GM19351 (cell line): ENCODE measurements around the gene FXN.
"Not testable (repeated sequence)": the region's sequence is repeated elsewhere in the genome, so short reads cannot be mapped to it uniquely, and the experiment has no call there.

Experiments used
- ATAC-seq: cut with Tn5 transposase; IDR thresholded peaks from one replicate; pipeline ENCODE4 v1.9.1; 2021; ENCODE audit warnings: mild to moderate bottlenecking, moderate library complexity; ENCODE audit not compliant: unreplicated experiment

Gene FXN

DNA sequence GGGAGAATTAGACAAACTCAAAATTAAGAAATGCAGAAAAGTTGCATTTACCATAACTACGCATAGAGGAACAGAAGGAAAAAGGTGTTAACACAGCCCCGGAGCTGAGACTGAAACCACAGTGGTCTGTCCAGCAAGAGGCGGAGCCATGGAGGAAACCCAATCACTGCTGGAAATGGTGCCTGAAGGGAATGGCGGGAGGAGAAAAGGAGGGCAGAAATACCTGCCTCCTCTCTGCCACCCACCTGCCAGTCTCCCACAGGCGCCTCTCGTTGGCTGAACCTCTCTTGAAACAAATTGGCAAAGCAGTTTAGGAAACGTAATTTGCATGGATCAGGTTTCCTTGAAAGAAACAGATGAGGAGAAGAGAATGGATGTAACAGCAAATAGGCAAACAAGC, 11.9 kb upstream of the FXN start:
- ATAC-seq: no peak

DNA sequence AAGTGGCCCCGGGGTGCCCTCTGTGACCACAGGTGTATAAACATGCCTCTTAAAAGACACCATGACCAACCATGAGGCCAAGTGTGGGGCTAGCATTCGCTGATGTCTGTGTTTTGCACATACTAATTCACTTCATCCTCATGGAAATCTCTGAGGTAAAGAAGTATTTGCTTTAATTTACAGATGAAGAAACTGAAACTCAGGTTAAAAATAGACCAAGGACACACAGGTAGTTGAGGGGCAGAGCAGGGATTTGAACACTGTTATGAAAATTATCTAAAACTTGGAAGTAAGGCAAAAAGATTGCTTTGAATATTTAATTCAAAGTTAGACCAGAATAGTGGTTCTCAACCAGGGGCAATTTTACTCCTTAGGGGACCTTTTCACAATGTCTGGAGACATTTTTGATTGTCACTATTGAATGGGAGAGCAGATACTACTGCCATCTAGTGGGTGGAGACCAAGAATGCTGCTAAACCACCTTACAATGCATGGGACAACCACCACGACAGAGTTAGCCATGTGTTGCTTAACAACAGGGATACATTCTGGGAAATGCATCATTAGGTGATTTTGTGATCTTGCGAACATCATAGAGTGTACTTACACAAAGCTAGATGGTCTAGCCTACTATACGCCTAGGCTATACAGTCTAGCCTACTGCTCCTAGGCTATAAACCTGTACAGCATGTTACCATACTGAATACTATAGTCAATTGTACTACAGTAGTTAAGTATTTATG, 8.0 kb upstream of the FXN start:
- peak; percentile 85 for ATAC-seq

DNA sequence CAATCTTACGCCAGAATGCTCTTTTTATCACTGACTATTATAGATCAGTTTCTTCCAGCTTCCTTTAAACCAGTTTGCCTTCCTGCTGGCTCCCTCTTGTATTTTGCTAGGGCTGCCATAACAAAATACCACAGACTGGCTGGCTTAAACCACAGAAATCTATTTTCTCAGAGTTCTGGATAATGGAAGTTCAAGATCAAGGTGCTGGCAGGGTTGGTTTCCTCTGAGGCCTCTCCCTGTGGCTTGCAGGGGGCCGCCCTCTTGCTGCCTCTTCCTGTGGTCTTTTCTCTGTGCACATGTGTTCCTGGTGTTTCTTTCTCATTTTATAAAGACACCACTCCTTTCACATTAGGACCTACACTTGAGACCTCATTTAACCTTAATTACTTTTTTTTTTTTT, 6.8 kb upstream of the FXN start:
- no peak for ATAC-seq

DNA sequence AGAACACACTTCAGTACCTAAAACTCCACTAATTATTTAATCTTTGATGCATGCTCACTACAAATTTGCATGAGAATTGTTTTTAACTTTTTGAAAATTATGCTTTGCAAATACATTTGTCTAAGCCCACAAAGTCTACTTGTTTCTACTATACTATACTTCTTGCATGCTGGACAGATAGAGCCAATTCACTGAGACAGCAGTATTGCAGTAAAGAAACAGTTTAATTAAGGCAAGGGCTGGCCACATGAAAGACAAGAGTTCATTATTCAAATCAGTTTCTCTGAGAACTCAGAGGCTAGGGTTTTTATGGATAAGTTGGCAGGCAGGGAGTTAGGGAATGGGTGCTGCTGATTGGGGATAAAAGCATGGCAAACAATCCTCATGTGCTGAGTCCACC, 6.0 kb upstream of the FXN start:
- ATAC-seq: no peak

DNA sequence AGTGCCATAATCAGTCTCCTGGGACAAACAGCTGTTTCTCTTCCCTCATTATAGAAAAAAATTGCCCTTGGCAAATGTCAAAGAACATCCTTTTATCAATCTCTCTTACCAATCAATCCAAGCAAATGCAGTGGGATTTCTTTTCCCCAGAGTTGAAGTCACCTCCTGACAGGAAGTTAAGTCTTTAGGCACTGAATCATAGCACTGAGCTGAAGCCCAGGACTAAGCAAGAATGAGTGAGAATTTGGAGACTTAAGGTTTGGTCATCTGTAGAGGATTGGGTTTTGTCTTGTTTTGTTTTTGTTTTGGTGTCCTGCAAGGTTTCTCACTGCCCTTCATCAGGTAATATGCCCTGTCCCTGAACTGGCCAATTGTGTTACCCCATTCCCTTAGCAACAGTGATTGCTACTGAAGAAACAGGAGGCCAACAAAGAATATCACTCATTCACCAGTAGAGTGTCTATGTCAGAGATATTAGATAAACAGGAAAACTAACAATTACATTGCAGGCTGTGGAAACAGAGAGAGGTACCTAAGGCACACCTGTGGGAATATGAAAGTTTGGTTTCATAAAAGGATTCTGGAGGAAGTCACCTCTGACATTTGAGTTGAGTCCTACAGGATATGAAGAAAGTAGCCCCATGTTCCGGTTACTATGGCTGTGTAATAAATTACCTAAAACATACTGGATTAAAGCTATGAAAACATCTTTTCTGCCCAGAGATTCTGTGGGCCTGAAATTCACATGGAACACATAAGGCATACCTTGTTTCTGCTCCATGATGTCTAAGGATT, 4.5 kb upstream of the FXN start:
- no peak for ATAC-seq

DNA sequence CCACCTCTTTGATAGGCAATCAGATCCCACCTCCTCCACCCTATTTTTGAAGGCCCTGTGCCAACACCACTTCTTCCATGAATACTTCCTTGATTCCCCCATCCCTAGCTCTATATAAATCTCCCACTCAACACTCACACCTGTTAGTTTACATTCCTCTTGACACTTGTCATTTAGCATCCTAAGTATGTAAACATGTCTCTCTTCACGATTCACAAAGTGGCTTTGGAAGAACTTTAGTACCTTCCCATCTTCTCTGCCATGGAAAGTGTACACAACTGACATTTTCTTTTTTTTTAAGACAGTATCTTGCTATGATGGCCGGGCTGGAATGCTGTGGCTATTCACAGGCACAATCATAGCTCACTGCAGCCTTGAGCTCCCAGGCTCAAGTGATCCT, 1.5 kb upstream of the FXN start:
- ATAC-seq: no peak

DNA sequence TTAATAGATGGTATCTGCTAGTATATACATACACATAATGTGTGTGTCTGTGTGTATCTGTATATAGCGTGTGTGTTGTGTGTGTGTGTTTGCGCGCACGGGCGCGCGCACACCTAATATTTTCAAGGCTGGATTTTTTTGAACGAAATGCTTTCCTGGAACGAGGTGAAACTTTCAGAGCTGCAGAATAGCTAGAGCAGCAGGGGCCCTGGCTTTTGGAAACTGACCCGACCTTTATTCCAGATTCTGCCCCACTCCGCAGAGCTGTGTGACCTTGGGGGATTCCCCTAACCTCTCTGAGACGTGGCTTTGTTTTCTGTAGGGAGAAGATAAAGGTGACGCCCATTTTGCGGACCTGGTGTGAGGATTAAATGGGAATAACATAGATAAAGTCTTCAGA, 757 bp downstream of the FXN start:
- ATAC-seq: peak; percentile 33

DNA sequence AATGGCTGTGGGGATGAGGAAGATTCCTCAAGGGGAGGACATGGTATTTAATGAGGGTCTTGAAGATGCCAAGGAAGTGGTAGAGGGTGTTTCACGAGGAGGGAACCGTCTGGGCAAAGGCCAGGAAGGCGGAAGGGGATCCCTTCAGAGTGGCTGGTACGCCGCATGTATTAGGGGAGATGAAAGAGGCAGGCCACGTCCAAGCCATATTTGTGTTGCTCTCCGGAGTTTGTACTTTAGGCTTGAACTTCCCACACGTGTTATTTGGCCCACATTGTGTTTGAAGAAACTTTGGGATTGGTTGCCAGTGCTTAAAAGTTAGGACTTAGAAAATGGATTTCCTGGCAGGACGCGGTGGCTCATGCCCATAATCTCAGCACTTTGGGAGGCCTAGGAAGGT, 1.2 kb downstream of the FXN start:
- ATAC-seq: no peak

DNA sequence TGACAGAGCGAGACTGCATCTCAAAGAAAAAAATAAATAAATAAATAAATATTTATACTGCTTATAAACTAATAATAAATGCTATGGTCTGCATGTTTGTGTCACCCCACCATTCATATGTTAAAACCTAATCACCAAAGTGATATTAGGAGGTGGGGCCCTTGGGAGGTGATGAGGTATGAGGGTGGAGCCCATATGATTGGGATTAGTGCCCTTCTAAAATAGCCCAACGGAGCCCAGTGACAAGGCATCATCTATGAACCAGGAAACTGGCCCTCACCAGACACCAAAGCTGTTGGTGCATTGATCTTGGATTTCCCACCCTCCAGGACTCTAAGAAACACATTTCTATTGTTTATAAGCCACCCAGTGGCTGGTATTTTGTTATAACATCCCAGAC, 5.1 kb downstream of the FXN start:
- no peak for ATAC-seq

DNA sequence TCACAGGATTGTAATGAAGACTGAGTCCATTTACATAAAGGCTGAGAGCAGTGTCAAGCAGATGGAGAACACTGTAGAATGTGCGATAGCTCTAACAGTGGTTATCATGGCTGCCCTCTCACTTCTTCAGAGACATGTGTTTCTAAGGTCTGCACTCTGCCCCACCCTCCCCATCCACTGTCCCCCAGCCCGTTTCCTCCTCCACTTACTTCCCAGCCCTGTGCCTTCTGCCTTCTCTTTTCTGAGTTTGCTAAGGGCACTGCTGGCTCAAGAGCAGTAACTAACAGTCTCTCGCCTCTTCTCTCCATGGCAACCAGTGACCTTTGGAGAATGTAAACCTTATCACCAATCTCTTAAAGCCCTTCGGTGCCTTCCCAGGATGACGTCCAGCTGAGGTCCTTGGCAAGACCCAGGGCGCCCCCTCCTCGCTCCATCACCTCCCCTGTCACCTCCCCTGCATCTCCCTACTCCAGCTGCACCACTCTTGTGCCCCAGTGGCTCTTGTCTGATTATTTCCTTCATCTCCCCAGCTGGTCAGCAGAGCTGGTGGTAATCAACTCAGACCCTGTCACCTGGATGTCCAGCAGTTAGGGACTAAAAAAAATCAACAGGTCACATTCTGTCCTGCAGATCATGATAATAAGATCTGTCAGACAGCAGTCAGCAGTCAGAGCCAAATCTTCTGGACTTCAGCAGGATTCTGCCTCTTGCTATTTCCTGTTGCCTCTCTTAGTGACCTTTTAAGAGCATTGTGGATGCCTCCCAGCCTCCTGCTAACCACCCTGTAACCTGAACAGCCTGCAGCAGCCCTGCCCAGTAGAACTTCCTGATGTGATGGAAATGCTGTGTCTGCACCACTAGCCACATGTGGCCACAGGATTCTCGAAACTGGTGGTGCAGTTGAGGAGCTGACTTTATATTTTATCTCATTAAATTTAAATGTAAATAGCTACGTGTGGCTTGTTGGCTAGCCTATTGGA, 9.0 kb downstream of the FXN start:
- no peak for ATAC-seq

DNA sequence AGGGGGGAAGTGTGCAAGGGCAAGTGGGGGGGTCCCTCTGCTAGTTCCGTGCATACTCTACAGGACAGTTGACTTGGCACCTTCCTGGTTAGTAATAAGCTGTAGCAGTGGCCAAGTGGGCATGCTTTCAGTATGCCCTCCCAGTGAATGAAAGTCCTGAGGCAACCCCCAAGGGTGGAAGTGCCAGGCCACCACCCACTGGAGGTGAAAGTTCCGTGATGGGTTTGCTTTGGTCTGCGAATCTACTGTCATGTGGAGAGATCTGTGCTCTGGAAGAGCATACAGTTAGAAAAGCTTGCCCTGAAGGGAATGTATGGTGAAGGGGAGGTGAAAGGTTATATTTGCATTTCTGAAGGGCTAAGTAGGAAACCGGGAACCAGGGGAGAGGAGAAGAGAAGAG, 10.3 kb downstream of the FXN start:
- ATAC-seq: no peak

DNA sequence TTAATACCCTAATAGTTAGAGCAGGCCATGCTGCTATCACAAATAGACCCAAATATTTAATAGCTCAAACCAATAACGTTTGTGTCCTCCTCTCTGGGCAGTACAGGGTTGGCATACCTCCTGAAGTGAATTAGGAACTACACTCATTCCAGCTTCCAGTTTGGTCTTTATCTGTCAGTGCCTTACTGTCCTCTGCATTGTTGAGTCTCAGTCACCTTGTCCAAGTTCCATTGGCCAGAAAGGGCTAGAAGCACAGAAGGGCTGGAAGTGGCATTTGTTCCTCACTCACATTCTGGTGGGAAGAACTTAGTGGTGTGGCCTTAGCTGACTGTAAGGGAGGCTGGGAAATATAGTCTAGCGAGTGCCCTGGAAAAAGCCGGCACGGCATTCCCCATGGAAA, 11.2 kb downstream of the FXN start:
- no peak for ATAC-seq

DNA sequence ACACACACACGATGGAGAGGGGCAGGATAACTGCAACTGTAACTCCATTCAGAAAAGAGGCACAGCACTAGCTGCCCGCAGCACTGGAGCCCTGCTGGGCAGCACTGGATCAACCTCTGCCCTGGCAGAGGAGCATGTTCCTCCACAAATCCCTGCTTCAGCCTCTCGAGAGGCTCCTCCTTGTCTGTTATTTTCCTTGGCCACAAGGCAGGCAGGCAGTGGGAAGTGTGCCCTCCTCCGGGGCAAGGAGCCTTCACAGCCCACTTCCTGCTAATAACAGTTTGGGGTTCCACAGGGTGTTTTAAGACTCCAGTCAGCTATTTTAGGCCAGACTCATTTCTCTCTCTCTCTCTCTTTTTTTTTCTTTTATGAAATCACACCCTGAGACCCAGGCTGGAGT, 11.8 kb downstream of the FXN start:
- ATAC-seq: no peak

DNA sequence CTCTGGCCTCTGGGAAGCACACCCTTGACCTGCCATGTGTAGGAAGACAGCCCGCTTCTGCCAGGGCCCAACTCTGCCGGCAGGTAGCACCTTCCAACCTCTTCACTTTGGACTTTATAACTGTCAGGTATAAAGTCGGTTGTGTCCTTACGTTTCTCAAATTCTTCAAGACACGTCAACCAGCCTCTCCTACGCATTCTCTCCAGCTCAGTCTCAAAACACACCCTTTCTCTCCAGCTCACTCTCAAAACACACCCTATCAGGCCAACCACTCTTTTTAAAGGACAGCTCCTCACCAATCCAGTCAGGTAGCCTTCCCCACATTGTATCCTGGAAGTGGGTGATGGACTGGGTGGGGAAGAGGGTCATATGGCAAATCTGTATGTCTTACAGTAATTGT, 13.5 kb downstream of the FXN start:
- no peak for ATAC-seq

DNA sequence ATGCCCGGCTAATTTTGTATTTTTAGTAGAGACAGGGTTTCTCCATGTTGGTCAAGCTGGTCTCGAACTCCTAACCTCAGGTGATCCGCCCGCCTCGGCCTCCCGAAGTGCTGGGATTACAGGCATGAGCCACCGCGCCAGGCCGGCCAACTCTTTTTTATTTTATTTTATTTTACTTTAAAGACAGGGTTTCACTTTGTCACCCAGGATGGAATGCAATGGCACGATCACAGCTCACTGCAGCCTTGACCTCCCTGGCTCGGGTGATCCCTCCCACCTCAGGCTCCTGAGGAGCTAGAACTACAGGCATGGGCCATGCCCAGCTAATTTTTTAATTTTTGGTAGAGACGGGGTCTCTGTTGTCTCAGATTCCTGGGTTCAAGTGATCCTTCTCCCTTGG, 15.4 kb downstream of the FXN start:
- not testable (repeated sequence) for ATAC-seq

DNA sequence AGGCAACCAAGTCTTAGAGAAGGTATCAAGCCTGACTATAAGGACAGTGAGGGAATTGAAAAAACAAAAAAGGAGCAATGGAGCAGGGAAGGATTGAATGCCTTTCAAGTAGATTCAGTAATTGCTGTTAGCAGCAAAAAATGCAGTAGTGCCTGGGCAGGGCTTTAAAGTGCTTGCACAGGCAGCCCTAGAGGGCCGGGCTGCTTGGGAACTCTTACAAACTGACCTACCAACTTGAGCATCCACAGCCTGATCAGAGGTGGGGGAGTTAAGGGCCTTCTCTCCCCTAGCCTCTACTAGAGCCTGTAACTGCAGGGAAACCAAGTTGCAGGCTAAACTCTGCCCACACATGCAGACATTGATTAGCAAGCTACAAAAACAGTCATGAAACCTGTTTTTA, 19.4 kb downstream of the FXN start:
- ATAC-seq: no peak

DNA sequence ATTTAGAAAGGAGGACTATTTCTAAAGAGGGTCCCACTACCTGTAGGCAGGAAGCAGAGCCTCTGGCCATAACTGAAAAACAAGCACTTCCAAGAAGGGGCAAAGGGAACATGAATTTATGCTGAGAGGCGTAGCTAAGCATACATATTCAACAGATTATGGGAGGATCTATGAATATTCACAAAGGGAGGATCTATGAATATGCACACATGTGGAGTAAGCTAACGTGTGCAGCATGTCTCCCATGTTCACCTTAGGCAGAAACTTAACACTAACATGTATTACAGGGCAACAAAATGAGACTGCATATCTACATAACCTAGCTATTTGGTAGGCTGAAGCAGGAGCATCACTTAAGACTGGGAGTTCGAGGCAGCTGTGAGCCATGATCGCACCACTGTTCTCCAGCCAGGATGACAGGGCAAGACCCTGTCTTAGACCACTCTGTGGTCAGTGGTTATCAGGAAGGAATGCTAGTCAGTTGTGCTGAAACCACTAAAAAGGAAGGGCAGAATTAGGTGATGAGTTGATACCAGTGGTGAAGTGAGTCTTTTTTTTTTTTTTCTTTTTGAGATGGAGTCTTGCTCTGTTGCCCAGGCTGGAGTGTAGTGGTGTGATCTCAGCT, 20.8 kb downstream of the FXN start:
- ATAC-seq: no peak

DNA sequence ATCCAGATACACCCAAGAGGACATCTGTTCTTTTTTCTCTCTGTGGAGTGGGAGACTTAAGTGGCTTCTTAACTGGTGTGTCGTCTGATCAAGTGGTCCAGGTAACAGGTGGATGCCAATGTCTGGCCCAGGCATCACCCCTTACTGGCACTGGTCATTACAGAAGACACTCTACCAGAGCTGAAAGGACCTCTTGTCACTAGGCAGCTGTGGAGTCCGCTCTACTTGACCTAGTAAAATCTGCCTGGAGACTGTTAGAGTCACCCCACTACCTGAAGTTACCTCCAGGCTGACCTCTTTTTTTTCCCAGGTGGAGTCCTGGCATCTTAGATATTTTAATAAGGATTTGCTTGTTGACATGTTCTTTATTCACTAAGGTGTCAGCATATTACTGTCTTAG, 22.5 kb downstream of the FXN start:
- no peak for ATAC-seq

DNA sequence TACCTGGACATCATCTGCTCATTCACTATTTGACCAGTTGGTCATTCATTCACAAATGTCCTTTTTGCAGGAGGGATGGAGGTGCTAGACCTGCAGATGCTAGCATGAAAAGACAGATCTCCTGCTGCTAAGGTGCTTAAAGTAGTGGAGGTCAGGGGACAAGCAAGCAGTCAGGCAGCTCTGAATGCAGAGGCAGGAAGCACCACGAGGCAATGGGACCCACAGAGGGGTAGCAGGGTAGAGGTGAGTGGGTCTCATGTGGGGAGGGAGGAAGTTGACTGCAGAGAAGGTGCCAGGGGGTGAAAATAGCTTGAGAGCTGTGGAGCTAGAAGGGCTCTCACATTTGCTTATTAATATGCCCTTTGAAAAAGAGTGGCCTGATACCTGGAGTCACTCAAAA, 25.2 kb downstream of the FXN start:
- no peak for ATAC-seq

DNA sequence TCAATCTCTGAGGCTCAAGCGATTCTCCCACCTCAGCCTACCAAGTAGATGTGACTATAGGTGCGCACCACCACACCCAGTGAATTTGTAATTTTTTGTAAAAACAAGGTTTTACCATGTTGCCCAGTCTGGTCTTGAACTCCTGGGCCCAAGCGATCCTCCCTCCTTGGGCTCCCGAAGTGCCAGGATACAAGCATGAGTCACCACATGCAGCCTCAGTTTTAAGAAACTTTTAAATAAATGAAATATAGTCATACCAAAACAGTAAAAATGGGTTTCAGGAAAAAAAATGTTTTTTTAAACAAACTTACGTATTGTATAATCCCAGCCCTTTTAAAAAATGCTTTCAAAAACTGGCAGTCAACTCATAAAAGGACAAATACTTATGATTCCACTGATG, 26.6 kb downstream of the FXN start:
- no peak for ATAC-seq

DNA sequence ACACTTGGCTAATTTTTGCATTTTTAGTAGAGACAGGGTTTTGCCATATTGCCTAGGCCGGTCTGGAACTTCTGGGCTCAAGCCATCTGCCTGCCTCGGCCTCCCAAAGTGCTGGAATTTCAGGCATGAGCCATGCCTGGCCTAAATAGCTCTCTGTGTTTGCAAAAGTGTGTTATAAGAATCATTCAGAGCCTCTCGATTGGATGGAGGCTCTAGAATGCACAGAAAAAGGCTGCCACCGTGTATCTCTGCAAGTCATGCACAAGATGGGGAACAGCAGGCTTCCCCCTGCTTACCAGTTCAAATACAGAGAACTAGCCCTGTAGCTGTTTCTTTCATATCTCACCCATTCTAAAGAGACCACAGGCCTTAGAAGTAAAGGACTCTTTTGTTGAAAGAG, 28.3 kb downstream of the FXN start:
- no peak for ATAC-seq
